Stomach (tissue), 9 donors: ENCODE measurements around the gene ABCA12. TPM values are rescaled to one million over a fixed set of nuclear protein-coding genes. Genes with fewer than 3 reads are reported as not detected.

Experiments
- DNase-seq, 2 donors: peaks; one replicate each; pipeline versions ENCODE4 v3.0.0 to v3.0.0-alpha.2; 2013 to 2019
- H3K27ac ChIP-seq, 5 donors: fragments of 200-600 bp in 4 of 5; sonication (generic) in 4 of 5; one replicate each; pipeline ENCODE4 v1.5.1; 2013 to 2019; ENCODE audit warnings: mild to moderate bottlenecking in 1 of 5, moderate library complexity in 1 of 5
- H3K27me3 ChIP-seq, 3 donors: fragments of 200-600 bp; sonication (generic); one replicate each; pipeline ENCODE4 v1.5.1; 2017 to 2019; ENCODE audit warnings: mixed run types in 1 of 3
- H3K36me3 ChIP-seq, 4 donors: fragments of 200-600 bp; sonication (generic); 1 replicate in 3 of 4; 2 replicates in 1 of 4; pipeline ENCODE4 v1.5.1; 2016 to 2019
- H3K4me1 ChIP-seq, 4 donors: fragments of 200-600 bp; sonication (generic); one replicate each; pipeline ENCODE4 v1.5.1; 2016 to 2019
- H3K4me3 ChIP-seq, 4 donors: fragments of 200-600 bp; sonication (generic) in 3 of 4; one replicate each; pipeline ENCODE4 v1.5.1; 2016 to 2019; ENCODE audit warnings: mild to moderate bottlenecking in 1 of 4
- H3K9me3 ChIP-seq, 4 donors: fragments of 200-600 bp; sonication (generic); one replicate each; pipeline ENCODE4 v1.5.1; 2016 to 2019
- CTCF ChIP-seq, 7 experiments: fragments of 450-650 bp in 4 of 7; fragments of 200-600 bp in 3 of 7; sonication (generic) in 3 of 7; IDR thresholded peaks; one replicate each; pipeline ENCODE4 v1.5.1; 2016 to 2019; ENCODE audit warnings: antibody characterized with exemption in 7 of 7, control low read depth in 2 of 7, mild to moderate bottlenecking in 1 of 7
- EP300 ChIP-seq: sonication (generic); formaldehyde crosslinking; IDR thresholded peaks from one replicate; pipeline ENCODE4 v1.6.1; 2017; ENCODE audit warnings: antibody characterized with exemption
- POLR2A ChIP-seq, 4 donors: fragments of 450-650 bp; IDR thresholded peaks; one replicate each; pipeline ENCODE4 v1.6.1; 2016; ENCODE audit warnings: antibody characterized with exemption in 4 of 4, control low read depth in 2 of 4, mild to moderate bottlenecking in 1 of 4, moderate library complexity in 1 of 4
- POLR2AphosphoS5 ChIP-seq, 3 donors: sonication (generic); formaldehyde crosslinking; IDR thresholded peaks; one replicate each; pipeline ENCODE4 v1.6.1; 2016; ENCODE audit warnings: antibody characterized with exemption in 3 of 3
- WGBS, 5 donors: extraction: QIAGEN DNeasy Blood & Tissue Kit in 3 of 5; methylation state at CpG; one replicate each; pipeline versions ENCODE4 v1.1.5 to v1.1.7; 2013 to 2018; 5-methylcytosine and 5-hydroxymethylcytosine counted together
- intact Hi-C: fragments of 100-400 bp; cut with DNase I; formaldehyde crosslinking; loops from one replicate; pipeline ENCODE4 v1.15.1; 2023; ENCODE audit warnings: low total_unique reads
- polyA plus RNA-seq, 3 donors: library from polyadenylated mRNA; stranded (reverse); fragments of 200-250 nt; gene quantifications; one replicate each; pipeline ENCODE4 v1.2.3, GENCODE V29; 2013
- total RNA-seq, 5 donors: library from RNA; depleted of rRNA; stranded (reverse); fragments of >200 nt; gene quantifications; one replicate each; pipeline versions ENCODE4 v1.1.0 to v1.2.3, GENCODE V29; 2014 to 2016
- donor health status: healthy with polysubstance abuse.
- donor health status: Bipolar disorder and iron deficiency.
- donor health status: healthy.

ABCA12 gene
- total and polyA plus RNA-seq, 8 donors, result under 0.01 to 1.8 (median 0.15) TPM; not detected in 4

- no peak for DNase-seq
- Histone ChIP-seq H3K4me1 (no peaks in the 10 kb centered on the region), H3K9me3 (no peaks in the 10 kb centered on the region), H3K27me3 (no peaks in the 10 kb centered on the region), H3K36me3 (no peaks in the 10 kb centered on the region), H3K4me3 (no peak overlapping the region), H3K27ac (no peak overlapping the region)
- intact Hi-C loops, result no loop called here
- no peak for TF ChIP-seq POLR2A (IDR thresholded peaks at IDR 0.05)
- TF ChIP-seq EP300, result no peak
- TF ChIP-seq CTCF (IDR thresholded peaks at IDR 0.05), result no peak
- TF ChIP-seq POLR2AphosphoS5 (IDR thresholded peaks at IDR 0.05), result no peak
- 80 to 86% (median 83%) methylated on average over 4 of the region's 4 CpGs for WGBS, 5 donors
Observed at GRCh38 chr2:214992911-214993310, 145.5 kb downstream of the ABCA12 start.

- TF ChIP-seq POLR2AphosphoS5 (IDR thresholded peaks at IDR 0.05), result no peak
- no peak for TF ChIP-seq POLR2A (IDR thresholded peaks at IDR 0.05)
- TF ChIP-seq EP300, result no peak
- no peak for TF ChIP-seq CTCF (IDR thresholded peaks at IDR 0.05)
- DNase-seq, result no peak
- intact Hi-C loops, result no loop called here
- whole genome bisulfite sequencing, 5 donors, result 81 to 90% (median 86%) methylated on average over 3 of the region's 3 CpGs
- Histone ChIP-seq H3K4me1 (no peaks in the 10 kb centered on the region), H3K36me3 (no peaks in the 10 kb centered on the region), H3K27me3 (no peaks in the 10 kb centered on the region), H3K4me3 (no peak overlapping the region), H3K9me3 (no peaks in the 10 kb centered on the region), H3K27ac (no peak overlapping the region)
Observed at GRCh38 chr2:214989187-214989586, 149.2 kb downstream of the ABCA12 start.

GRCh38 chr2:214987261-214987660 lies 151.2 kb downstream of the ABCA12 start:
- Histone ChIP-seq H3K4me3 (no peak overlapping the region), H3K27ac (no peak overlapping the region), H3K36me3 (no peaks in the 10 kb centered on the region), H3K9me3 (no peaks in the 10 kb centered on the region), H3K4me1 (no peaks in the 10 kb centered on the region), H3K27me3 (no peaks in the 10 kb centered on the region)
- intact Hi-C loops, result no loop called here
- TF ChIP-seq POLR2AphosphoS5 (IDR thresholded peaks at IDR 0.05), result no peak
- TF ChIP-seq EP300, result no peak
- no peak for TF ChIP-seq CTCF (IDR thresholded peaks at IDR 0.05)
- TF ChIP-seq POLR2A (IDR thresholded peaks at IDR 0.05), result no peak
- DNase-seq, result no peak
- WGBS, 5 donors, result 89 to 93% (median 93%) methylated on average over 3 of the region's 3 CpGs

- no peak for DNase-seq
- TF ChIP-seq CTCF (IDR thresholded peaks at IDR 0.05) (no peak), POLR2AphosphoS5 (IDR thresholded peaks at IDR 0.05) (no peak), POLR2A (IDR thresholded peaks at IDR 0.05) (no peak), EP300 (no peak)
- no peak overlapping the region for H3K4me3 ChIP-seq
- WGBS, 5 donors, result 29 to 50% (median 39%) methylated on average over 3 of the region's 3 CpGs
- intact Hi-C loops, result no loop called here
- no peak overlapping the region for H3K27ac ChIP-seq
- no peaks in the 10 kb centered on the region for H3K9me3 ChIP-seq
- no peaks in the 10 kb centered on the region for H3K27me3 ChIP-seq
- no peaks in the 10 kb centered on the region for H3K36me3 ChIP-seq
- H3K4me1 ChIP-seq, result no peaks in the 10 kb centered on the region
Observed at GRCh38 chr2:214985619-214986018, 152.8 kb downstream of the ABCA12 start.
